B cell (primary cell): ENCODE measurements around the gene CORO2A. TPM values are rescaled to one million over a fixed set of nuclear protein-coding genes. Genes with fewer than 3 reads are reported as not detected.

Source experiments
- ATAC-seq: fragments of 200-7000 bp; cut with Tn5 transposase; one replicate; pipeline ENCODE4 v1.10.0; 2021; ENCODE audit warnings: low read depth, mild to moderate bottlenecking, moderate number of reproducible peaks, moderate library complexity
- CTCF ChIA-PET: fragments of 350-600 bp; sonication (Branson Sonifier 250); formaldehyde crosslinking; loops from one replicate; lab custom pipeline; 2021; ENCODE audit warnings: antibody characterized with exemption, inconsistent platforms; lab: Charles Lee
- POLR2A ChIA-PET: fragments of 350-600 bp; sonication (Branson Sonifier 250); formaldehyde crosslinking; loops from one replicate; lab custom pipeline; 2021; ENCODE audit warnings: antibody characterized with exemption; lab: Charles Lee
- DNase-seq: peaks from one replicate; pipeline ENCODE4 v3.0.0; 2013
- H2AFZ ChIP-seq: 2 replicates; pipeline ENCODE4 v1.6.1; 2012; ENCODE audit warnings: mild to moderate bottlenecking, low read depth, low read length; ENCODE audit not compliant: insufficient read depth, poor library complexity, severe bottlenecking
- H3K27ac ChIP-seq, 2 donors: 1 replicate in 1 of 2; 2 replicates in 1 of 2; pipeline ENCODE4 v1.5.1; 2012 to 2013; ENCODE audit warnings: low read length in 2 of 2, mild to moderate bottlenecking in 2 of 2, moderate library complexity in 1 of 2
- H3K27me3 ChIP-seq, 4 experiments: fragments of 200-600 bp in 1 of 4; sonication (generic) in 1 of 4; replicated peaks in 1 of 4; 1 replicate in 2 of 4; 2 replicates in 2 of 4; pipeline versions ENCODE4 v1.6.1 to v1.7.0; 2013 to 2016; ENCODE audit warnings: low read length in 3 of 4, mild to moderate bottlenecking in 2 of 4, mixed read lengths in 1 of 4, moderate library complexity in 1 of 4; ENCODE audit not compliant: insufficient read depth in 4 of 4, control insufficient read depth in 3 of 4; ENCODE audit errors: control extremely low read depth in 1 of 4
- H3K36me3 ChIP-seq, 2 experiments: replicated peaks in 1 of 2; 1 replicate in 1 of 2; 2 replicates in 1 of 2; pipeline versions ENCODE4 v1.6.1 to v1.7.1; 2013; ENCODE audit warnings: low read length in 1 of 2; ENCODE audit not compliant: insufficient read depth in 2 of 2, control insufficient read depth in 1 of 2; ENCODE audit errors: control extremely low read depth in 1 of 2, extremely low read depth in 1 of 2
- H3K4me1 ChIP-seq, 2 donors: fragments of 200-600 bp in 1 of 2; sonication (generic) in 1 of 2; 1 replicate in 1 of 2; 2 replicates in 1 of 2; pipeline versions ENCODE4 v1.5.1 to v1.6.1; 2013 to 2017; ENCODE audit warnings: low read length in 2 of 2; ENCODE audit not compliant: control insufficient read depth in 2 of 2, insufficient read depth in 2 of 2
- H3K4me2 ChIP-seq: replicated peaks from 2 replicates; pipeline ENCODE3; 2012; ENCODE audit warnings: mild to moderate bottlenecking, low read depth, low read length; ENCODE audit not compliant: poor library complexity, severe bottlenecking
- H3K4me3 ChIP-seq, 5 experiments: fragments of 200-600 bp in 1 of 5; sonication (generic) in 1 of 5; 1 replicate in 3 of 5; 2 replicates in 2 of 5; pipeline versions ENCODE4 v1.5.1 to v1.7.0; 2011 to 2016; ENCODE audit warnings: low read length in 4 of 5, mild to moderate bottlenecking in 4 of 5, low read depth in 2 of 5, control low read depth in 1 of 5, moderate library complexity in 1 of 5; ENCODE audit not compliant: insufficient read depth in 1 of 5; ENCODE audit errors: control extremely low read depth in 1 of 5, extremely low read depth in 1 of 5
- H3K79me2 ChIP-seq: fragments of 200-600 bp; sonication (generic); one replicate; pipeline ENCODE4 v1.6.0; 2016; ENCODE audit warnings: low read length; ENCODE audit not compliant: control insufficient read depth, insufficient read depth
- H3K9ac ChIP-seq: fragments of 200-600 bp; sonication (generic); 2 replicates; pipeline ENCODE4 v1.6.1; 2017; ENCODE audit warnings: mild to moderate bottlenecking, low read length, moderate library complexity
- H3K9me3 ChIP-seq, 3 donors: one replicate each; pipeline versions ENCODE4 v1.6.1 to v1.7.1; 2013; ENCODE audit warnings: low read length in 2 of 3; ENCODE audit not compliant: control insufficient read depth in 2 of 3, insufficient read depth in 1 of 3; ENCODE audit errors: control extremely low read depth in 1 of 3
- H4K20me1 ChIP-seq: 2 replicates; pipeline ENCODE4 v1.6.0; 2012; ENCODE audit warnings: mild to moderate bottlenecking, low read length; ENCODE audit not compliant: insufficient read depth, control insufficient read depth, poor library complexity, severe bottlenecking
- H3K27ac Mint-ChIP-seq: one replicate; pipeline ENCODE4 v1.8.0; 2021; ENCODE audit warnings: mixed read lengths
- H3K27me3 Mint-ChIP-seq: one replicate; pipeline ENCODE4 v1.8.0; 2021; ENCODE audit warnings: mixed read lengths
- H3K4me1 Mint-ChIP-seq: one replicate; pipeline ENCODE4 v1.8.0; 2021; ENCODE audit warnings: mixed read lengths
- H3K4me3 Mint-ChIP-seq: one replicate; pipeline ENCODE4 v1.8.0; 2021; ENCODE audit warnings: mixed read lengths
- H3K9me3 Mint-ChIP-seq: one replicate; pipeline ENCODE4 v1.8.0; 2022; ENCODE audit warnings: mixed read lengths; ENCODE audit not compliant: insufficient read depth
- CTCF ChIP-seq: fragments of 200-600 bp; IDR thresholded peaks from one replicate; pipeline ENCODE4 v1.8.0; 2022; ENCODE audit warnings: antibody characterized with exemption, mild to moderate bottlenecking
- EZH2 ChIP-seq: IDR thresholded peaks from 2 replicates; pipeline ENCODE4 v1.6.1; 2012; ENCODE audit warnings: borderline replicate concordance, low read depth, mild to moderate bottlenecking, moderate library complexity, low read length; ENCODE audit not compliant: insufficient read depth, poor library complexity, severe bottlenecking
- WGBS: methylation state at CpG from one replicate; pipeline ENCODE4 v1.1.5; 2013; ENCODE audit warnings: missing lambda C conversion rate; ENCODE audit not compliant: insufficient coverage; 5-methylcytosine and 5-hydroxymethylcytosine counted together
- intact Hi-C: fragments of 100-400 bp; cut with micrococcal nuclease; formaldehyde crosslinking; loops from one replicate; pipeline ENCODE4 v1.10.0; 2022
- polyA minus RNA-seq: library from RNA; depleted of rRNA, polyadenylated mRNA; stranded (reverse); fragments of >200 nt; gene quantifications from 2 replicates; pipeline ENCODE4 v1.2.3, GENCODE V29; 2012
- polyA plus RNA-seq: library from polyadenylated mRNA; depleted of rRNA; stranded (reverse); fragments of >200 nt; gene quantifications from 2 replicates; pipeline ENCODE4 v1.2.3, GENCODE V29; 2012
- total RNA-seq, 2 donors: library from RNA; stranded (reverse); fragments of 120-200 nt in 1 of 2; gene quantifications; 1 replicate in 1 of 2; 2 replicates in 1 of 2; pipeline versions ENCODE4 v1.2.3 to v1.2.4, GENCODE V29; 2013 to 2022

The CORO2A gene
- total RNA-seq (2.0 TPM in 2 replicates), polyA plus RNA-seq (1.1 and 1.5 TPM in 2 replicates), polyA minus RNA-seq (1.1 and 2.3 TPM in 2 replicates)
- total RNA-seq (2013), result 0.72 TPM

- no peak for TF ChIP-seq EZH2
- TF ChIP-seq CTCF, result peak; percentile 23
- Mint-ChIP-seq H3K9me3 (no peaks in the 10 kb centered on the region), H3K4me3 (peak within 1 kb of the TSS; percentile 91), H3K27ac (peak within 1 kb of the TSS; percentile 71), H3K4me1 (peaks cover 10% of the 10 kb centered on the region), H3K27me3 (no peaks in the 10 kb centered on the region)
- Histone ChIP-seq H3K9ac (peak within 1 kb of the TSS; percentile 72), H3K27me3 (peaks cover 0 to 12% (median 2%) of the 10 kb centered on the region in 4 experiments), H3K4me3 (peak within 1 kb of the TSS; percentile 34 to 77 (median 67)), H3K9me3 (peaks cover 0 to 3% (median 0%) of the 10 kb centered on the region in 3 donors), H3K79me2 (no peaks in the 10 kb centered on the region), H3K27ac (no peak within 1 kb of the TSS), H4K20me1 (no peaks in the 10 kb centered on the region), H2AFZ (peak within 1 kb of the TSS; percentile 93), H3K4me1 (peaks cover 8 to 18% of the 10 kb centered on the region in 2 donors), H3K36me3 (no peaks in the 10 kb centered on the region), H3K4me2 (peak within 1 kb of the TSS; percentile 83)
- DNase-seq (peak; percentile 73), ATAC-seq (peak; percentile 91)
- intact Hi-C loops, result loop anchor here (1.0 to 5.0 kb wide), 5 partner anchors 63 to 604 kb away; partner anchors contain the start of genes ANKS6, TBC1D2 and TRMO
- 1% methylated on average over 95 of the region's 95 CpGs for WGBS
- CTCF ChIA-PET, result interaction anchor here (0.8 to 2.1 kb wide), 7 partner anchors 12 to 119 kb away, joined by 3 to 9 read pairs (median 4); no protein-coding TSS in a partner anchor
- POLR2A ChIA-PET, result interaction anchor here (0.9 kb wide), 1 partner anchor 63 kb away, joined by 4 read pairs; the partner anchor contains the start of gene TBC1D2
Measured at GRCh38 chr9:98192503-98193335, at the start of gene CORO2A. Gene CORO2A, minus strand, starts transcription at chr9:98192637. Its CDS starts 34,977 bp downstream, at chr9:98157660.
